ENCODE measurements around the gene BIN1. TPM values are rescaled to one million over a fixed set of nuclear protein-coding genes. Genes with fewer than 3 reads are reported as not detected.

Gene BIN1
- total and polyA plus RNA-seq, 2 of the 4 experiments (the other 2 are of a cell fraction) = 18.1 to 25.7 TPM

DNA sequence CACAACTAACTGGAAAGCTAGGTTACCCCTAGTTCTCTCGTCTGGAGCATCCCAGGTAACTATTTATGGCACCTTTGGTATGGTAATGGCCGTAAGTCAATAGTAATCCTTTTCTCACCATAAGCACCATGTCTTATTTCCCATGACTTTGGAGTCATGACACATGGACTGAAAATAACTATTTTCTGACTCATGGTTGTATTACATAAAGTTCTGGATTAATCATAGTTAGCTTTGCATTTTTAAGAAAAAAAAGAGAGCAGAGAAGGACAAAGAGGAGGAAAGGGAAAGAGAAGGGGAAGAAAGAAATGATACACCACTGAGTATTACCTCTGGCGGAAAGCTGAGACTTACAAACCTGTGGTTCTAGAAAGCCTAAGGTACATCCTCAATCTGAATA lies 99.3 kb downstream of the BIN1 start:
- no peak for TF ChIP-seq MAZ (IDR thresholded peaks at IDR 0.05; ENCODE audit: borderline replicate concordance, low read depth, low read length)
- TF ChIP-seq FOS (IDR thresholded peaks at IDR 0.05; ENCODE audit: low read depth, low read length) = peak; percentile 82
- 0 out of 2 replicates have a peak, but pooled peaks have one; percentile 9 for TF ChIP-seq NFE2L2 (IDR thresholded peaks at IDR 0.05; ENCODE audit: low read depth, low read length)
- TF ChIP-seq CEBPB (IDR thresholded peaks at IDR 0.05; ENCODE audit: low read depth, low read length) = 0 out of 2 replicates have a peak, but pooled peaks have one; percentile 27
- no peak for TF ChIP-seq CHD1 (IDR thresholded peaks at IDR 0.05; ENCODE audit: low read depth, low read length)
- TF ChIP-seq BHLHE40 (IDR thresholded peaks at IDR 0.05; ENCODE audit: low read depth, low read length) = 0 out of 2 replicates have a peak, but pooled peaks have one; percentile 22
- dilution Hi-C loops (cut with HindIII; ENCODE audit: low sequenced_read_pairs, unreplicated experiment) (no loop called here), intact Hi-C loops (cut with micrococcal nuclease) (no loop called here), in situ Hi-C loops (cut with MboI; ENCODE audit: low sequenced_read_pairs) (no loop called here)
- Histone ChIP-seq H3K4ac (ENCODE audit: low read depth, low read length) (no peak overlapping the region), H3K27ac (ENCODE audit: insufficient read depth, low read length) (no peak overlapping the region), H3K79me1 (ENCODE audit: low read depth in 1 of 2, low read length in 2 of 2) (no peaks in the 10 kb centered on the region), H2AK9ac (replicated peaks; ENCODE audit: low read depth, low read length, poor library complexity) (no peak overlapping the region), H3K56ac (ENCODE audit: extremely low read depth, insufficient read depth, low read length) (no peak overlapping the region), H3K23ac (ENCODE audit: low read depth, low read length) (no peak overlapping the region), H3K14ac (replicated peaks; ENCODE audit: low read depth, low read length) (no peak overlapping the region), H4K20me1 (ENCODE audit: insufficient read depth, low read length) (no peaks in the 10 kb centered on the region), H3K9me1 (ENCODE audit: insufficient read depth, low read length) (no peaks in the 10 kb centered on the region), H3K4me2 (ENCODE audit: low read depth, low read length) (peak overlapping the region; percentile 66; the same call in 1 of the 2 replicates), H3K27me3 (ENCODE audit: control insufficient read depth, insufficient read depth, low read length) (peaks cover 6% of the 10 kb centered on the region), H3K9me3 (ENCODE audit: control insufficient read depth, insufficient read depth, low read length) (no peaks in the 10 kb centered on the region), H3K4me1 (ENCODE audit: control insufficient read depth, insufficient read depth, low read length) (peaks cover 2% of the 10 kb centered on the region), H4K8ac (ENCODE audit: low read depth in 2 of 2, low read length in 2 of 2) (no peak overlapping the region), H3K9ac (ENCODE audit: low read depth, low read length) (no peak overlapping the region), H2BK15ac (ENCODE audit: low read depth, low read length) (no peak overlapping the region), H4K5ac (ENCODE audit: low read depth, low read length) (no peak overlapping the region), H2BK20ac (ENCODE audit: low read depth, low read length) (no peak overlapping the region), H2BK5ac (ENCODE audit: low read depth, low read length, poor library complexity, severe bottlenecking) (no peak overlapping the region), H3K36me3 (ENCODE audit: control insufficient read depth, insufficient read depth, low read length) (no peaks in the 10 kb centered on the region), H3K18ac (ENCODE audit: low read depth, low read length) (no peak overlapping the region), H2BK120ac (ENCODE audit: low read depth, low read length) (no peak overlapping the region), H4K91ac (ENCODE audit: insufficient read depth, low read depth, low read length) (no peak overlapping the region), H3K4me3 (ENCODE audit: insufficient read depth, low read depth, low read length) (no peak overlapping the region), H2AK5ac (ENCODE audit: low read depth, low read length) (no peak overlapping the region), H2AFZ (replicated peaks; ENCODE audit: low read length, poor library complexity) (no peak overlapping the region)
- no CpG with 5 or more reads among the region's 3 CpGs for WGBS, 2 experiments (ENCODE audit: extremely low coverage in 2 of 2, insufficient read length in 1 of 2)
- POLR2A ChIA-PET (ENCODE audit: unreplicated experiment) = no interaction called here
- no TSS peak for BruUV-seq (replicated peaks)
- peak; percentile 75 for ATAC-seq (ENCODE audit: low read depth)
- CTCF ChIA-PET = interaction anchor here (0.6 kb wide), 1 partner anchor 160 kb away, joined by 3 read pairs; no protein-coding TSS in a partner anchor
- peak; percentile 87 for DNase-seq

Data from IMR-90 (cell line).